Measurements from ENCODE around the gene DNAJB14.
"Not testable (repeated sequence)": the region's sequence is repeated elsewhere in the genome, so short reads cannot be mapped to it uniquely, and the experiment has no call there.

Gene DNAJB14

DNA sequence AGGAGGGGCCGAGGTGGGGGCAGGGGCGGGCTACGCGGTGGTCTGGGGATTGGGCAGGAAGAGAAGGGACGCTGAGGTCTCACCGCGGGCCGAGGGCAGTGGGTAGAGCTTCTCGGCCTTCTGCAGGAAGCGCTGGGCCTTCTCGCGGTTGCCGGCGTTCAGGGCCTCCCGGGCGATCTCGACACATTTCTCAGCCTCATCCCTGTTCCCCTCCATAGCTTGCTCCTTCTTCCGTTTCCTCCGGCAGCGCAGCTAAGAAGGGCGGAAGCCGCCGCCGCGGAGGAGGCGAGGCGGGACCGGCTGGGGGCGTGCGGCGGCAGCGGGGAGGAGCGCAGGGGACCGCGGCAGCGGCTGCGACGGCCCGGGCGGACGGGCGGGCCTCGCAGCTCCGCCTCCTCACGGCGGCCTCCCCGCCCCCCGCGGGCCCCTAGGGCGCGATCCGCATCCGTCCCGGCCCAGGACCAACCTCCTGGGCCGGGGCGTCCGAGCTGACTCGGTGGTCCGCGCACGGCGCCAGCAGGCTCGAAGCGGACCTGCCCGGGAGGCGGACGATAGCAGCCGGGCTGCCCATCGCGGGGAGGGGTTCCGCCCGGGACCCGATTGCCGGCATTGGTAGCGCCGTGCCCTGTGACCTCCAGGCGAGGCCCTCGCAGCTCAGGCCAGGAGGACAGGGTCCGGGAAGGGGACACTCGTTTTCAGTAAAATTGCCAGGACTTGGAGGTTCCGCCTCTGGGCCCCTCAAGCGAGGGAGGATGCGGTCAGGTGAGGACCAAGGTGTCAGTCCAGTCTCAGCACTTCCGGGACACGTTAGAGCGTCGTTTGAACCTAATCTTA is at the start of gene DNAJB14:
Gene DNAJB14 (minus strand): TSS at position 263 of the 834 bp plus-strand sequence. CDS start 47 bp downstream, at position 216.
- DNase-seq: peak; percentile 78 to 80

DNA sequence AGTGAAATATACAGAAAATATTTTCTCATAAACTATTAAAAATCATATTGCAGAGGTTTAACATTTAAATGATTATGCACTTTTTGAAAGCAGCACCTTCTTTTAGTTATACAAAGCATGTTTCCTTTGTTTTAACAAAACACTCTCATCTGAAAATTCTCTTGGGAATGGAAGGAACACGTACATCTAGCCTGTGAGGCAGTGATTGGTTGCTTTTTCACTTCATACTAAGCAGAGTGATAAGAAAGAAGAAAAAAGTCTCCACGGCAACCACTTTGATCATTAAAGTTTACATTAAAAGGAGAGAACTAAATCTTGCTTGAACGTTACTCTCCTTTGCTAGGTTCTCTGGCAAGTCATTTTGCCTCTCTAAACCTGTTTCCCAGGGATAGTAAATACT is 45.3 kb upstream of the DNAJB14 start:
- DNase-seq: no peak

GRCh38 chr4:99987681-99988080 is 41.3 kb upstream of the DNAJB14 start:
- DNase-seq: no peak

- DNase-seq: no peak
Observed at GRCh38 chr4:99986792-99987191, 40.4 kb upstream of the DNAJB14 start.

DNA sequence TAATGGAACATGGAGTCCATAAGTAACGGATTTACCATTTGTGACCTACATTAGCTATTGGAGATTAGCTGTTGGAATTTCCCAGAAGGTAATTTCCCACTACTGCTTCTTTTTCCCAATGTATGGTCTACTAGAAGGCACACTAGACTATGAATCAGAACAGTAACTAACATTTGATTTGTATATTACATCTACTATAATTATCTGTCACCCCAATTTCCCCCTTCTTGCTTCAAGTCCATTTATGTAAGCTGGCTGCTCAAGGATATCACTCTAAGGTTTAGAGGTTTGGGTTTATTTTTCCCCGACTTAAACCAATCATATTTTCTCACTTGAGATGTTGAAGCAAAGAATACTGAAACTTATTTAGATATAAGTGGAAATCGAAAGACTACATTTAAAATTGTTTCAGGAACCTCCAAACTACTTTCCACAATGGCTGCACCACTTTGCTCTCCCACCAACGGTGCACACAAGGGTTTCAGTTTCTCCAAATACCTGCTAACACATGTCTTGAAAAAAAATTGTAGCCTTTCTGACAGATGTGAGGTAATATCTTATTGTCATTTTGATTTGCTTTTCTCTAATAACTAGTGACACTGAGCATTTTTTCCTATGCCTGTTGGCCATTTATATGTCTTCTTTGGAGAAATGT is 37.0 kb upstream of the DNAJB14 start:
- DNase-seq: no peak

DNA sequence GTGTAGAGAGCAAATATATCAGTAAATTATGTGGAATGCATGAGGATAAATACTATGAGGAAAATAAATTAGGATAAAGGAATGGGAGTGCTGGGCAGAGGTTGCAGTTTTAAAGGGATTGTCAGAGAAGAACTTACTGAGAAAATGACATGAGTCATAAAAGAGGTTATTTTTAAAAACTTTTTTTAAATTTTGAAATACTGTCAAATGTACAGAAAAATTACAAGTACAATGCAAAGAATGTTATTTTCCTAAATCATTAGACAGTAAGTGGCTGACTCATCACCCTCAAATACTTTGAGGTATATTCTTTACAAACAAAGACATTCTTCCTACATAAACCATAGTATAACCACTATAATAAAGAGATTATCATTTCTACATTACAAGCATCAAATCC is 33.5 kb upstream of the DNAJB14 start:
- DNase-seq: no peak

GRCh38 chr4:99971453-99972111 is 25.2 kb upstream of the DNAJB14 start:
- DNase-seq: no peak

- no peak for DNase-seq
Observed at GRCh38 chr4:99968330-99968729, 21.9 kb upstream of the DNAJB14 start.

GRCh38 chr4:99966692-99967091 is 20.3 kb upstream of the DNAJB14 start:
- no peak for DNase-seq

DNA sequence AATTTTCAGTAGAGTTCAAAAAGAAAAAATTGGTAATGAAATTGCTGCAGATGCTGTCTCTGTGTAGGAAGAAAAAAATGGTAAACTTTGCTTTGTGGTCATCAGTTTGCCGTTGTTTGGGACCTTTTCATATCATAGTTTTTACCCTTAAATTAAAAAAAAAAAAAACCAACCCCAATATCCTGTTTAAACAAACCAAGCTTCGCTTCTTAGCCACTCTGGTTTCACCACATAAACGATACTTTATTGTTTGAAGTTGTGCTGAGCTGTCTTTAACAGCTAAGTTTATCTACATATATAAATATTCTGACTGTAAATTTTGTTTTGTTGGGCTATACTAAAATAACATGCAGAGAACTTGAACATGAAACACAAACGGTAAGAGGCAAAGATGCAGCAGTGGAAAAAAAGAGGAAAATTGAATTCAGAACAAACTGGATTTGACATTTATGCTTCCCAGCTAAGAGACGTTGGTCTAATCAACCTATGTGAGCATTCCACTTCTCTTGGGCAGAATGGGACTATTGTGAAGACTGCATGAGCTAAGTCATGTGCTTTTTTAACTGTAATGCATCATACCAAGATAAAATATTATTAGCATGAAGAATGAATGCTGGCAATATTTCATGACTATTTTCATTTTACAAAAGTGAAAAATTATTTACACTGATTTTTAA is 19.4 kb upstream of the DNAJB14 start:
- no peak for DNase-seq

DNA sequence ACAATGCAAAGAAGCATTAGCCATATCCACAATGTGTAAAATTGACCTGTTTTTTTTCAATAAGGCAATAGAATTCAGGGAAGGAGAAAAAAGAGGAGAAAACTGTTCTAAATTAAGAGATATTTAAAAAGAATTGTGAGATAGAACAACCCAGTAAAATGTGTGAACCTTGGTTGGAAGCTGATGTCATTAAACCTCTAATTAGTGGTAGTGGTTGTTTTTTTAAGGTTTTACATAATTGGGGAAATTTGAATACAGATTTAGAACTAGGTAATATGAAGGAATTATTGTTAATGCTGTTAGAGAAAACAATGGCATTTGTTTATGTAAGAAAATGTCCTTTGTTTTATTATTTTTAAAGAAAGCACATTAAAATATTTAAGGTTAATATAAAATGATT is 18.8 kb upstream of the DNAJB14 start:
- no peak for DNase-seq

DNA sequence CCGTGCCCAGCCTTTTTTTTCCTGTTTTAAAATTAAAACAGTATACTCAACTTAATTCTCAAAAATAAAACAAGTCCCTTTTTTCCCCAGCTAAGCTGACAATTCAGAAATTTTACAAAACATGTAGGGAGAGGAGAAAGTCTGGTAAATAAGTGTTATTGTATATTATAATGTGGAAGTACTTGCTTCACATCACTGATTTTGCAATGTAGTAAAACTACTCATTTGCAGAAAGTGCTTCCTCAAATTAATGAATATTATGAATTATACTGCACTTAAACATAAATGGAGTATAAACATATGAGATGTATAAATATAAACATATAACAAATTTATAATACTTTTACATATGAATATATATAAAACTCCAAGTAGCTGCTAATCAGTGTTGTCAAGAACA is 15.3 kb upstream of the DNAJB14 start:
- no peak for DNase-seq

GRCh38 chr4:99960648-99961047 is 14.2 kb upstream of the DNAJB14 start:
- DNase-seq: no peak

DNA sequence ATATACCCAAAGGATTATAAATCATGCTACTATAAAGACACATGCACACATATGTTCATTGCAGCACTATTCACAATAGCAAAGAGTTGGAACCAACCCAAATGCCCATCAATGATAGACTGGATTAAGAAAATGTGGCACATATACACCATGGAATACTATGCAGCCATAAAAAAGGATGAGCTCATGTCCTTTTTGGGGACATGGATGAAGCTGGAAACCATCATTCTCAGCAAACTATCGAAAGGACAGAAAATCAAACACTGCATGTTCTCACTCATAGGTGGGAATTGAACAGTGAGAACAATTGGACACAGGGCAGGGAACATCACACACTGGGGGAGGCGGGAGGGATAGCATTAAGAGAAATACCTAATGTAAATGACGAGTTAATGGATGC is 11.8 kb upstream of the DNAJB14 start:
- DNase-seq: not testable (repeated sequence)

GRCh38 chr4:99950913-99951254 is 4.5 kb upstream of the DNAJB14 start:
- DNase-seq: no peak

- DNase-seq: peak; percentile 98 to 99
Observed at GRCh38 chr4:99949999-99950912, 3.8 kb upstream of the DNAJB14 start, which contains the start of gene H2AZ1. Gene H2AZ1, minus strand, starts transcription at chr4:99950275. Its CDS starts 105 bp downstream, at chr4:99950170.

DNA sequence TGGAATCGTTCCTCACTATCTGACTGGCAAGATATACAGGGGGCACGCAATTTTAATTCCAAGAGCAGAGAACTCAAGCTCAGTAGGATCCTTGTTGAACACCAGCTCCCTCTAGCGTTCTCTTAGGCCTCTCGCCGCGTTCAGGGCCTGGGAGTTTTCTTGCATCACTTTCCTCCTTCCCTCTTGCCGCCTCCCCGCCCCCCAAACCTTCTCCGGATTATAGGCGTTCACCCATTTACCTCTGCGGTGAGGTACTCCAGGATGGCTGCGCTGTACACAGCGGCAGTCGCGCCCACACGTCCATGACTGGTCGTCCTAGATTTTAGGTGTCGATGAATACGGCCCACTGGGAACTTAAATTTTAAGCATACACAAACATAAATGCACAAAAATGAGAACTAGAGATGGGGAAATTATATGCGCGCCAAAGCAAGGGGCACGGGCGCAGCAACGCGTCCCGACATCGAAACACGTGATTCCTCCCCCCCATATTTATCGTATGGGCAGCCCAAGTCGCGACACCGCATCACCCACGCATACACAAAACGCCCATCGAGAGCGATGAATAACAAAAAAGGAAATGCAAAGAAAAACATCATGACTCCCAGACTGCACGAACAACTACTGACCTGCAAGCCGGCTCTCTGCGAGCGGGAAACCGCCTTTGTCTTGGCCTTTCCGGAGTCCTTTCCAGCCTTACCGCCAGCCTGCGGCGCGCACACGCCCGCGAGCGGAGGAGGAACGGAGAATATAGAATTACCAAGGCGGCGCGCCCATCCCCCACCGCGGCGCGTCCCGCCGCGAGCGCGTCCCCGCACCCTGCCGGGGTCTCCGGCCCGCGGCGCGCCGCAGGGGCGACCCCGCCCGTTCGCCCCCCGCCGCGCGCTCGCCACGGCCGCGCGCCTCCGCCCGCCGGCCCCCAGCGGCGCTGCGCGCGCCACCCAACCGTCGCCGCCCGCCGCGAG is 2.9 kb upstream of the DNAJB14 start:
- DNase-seq: peak; percentile 96 to 97

GRCh38 chr4:99947608-99948007 is 1.2 kb upstream of the DNAJB14 start:
- DNase-seq: no peak

- no peak for DNase-seq
Observed at GRCh38 chr4:99947190-99947578, 766 bp upstream of the DNAJB14 start.

GRCh38 chr4:99945718-99946355 is 581 bp downstream of the DNAJB14 start:
- peak; percentile 20 to 65 for DNase-seq

Data from Kasumi-1 (cell line).